Stimulated activated naive B cell treated with anti-CD40 and anti-IgM and Interleukin-4, amounts not matched to agents 10 μg/mL and 1 μg/mL and 100 μg/mL, for 72 hours (primary cell): ENCODE data around the gene ACTG1.

Experiments used
- ATAC-seq, 2 donors: fragments of 150-1000 bp; cut with Tn5 transposase; replicated peaks; 2 replicates each; pipeline ENCODE4 v1.10.0; 2021; ENCODE audit warnings: moderate library complexity in 1 of 2
- DNase-seq: peaks from one replicate; pipeline ENCODE4 v3.0.0; 2021
- H3K27ac Mint-ChIP-seq: one replicate; pipeline ENCODE4 v1.8.0; 2022; ENCODE audit warnings: mild to moderate bottlenecking, mixed read lengths
- H3K27me3 Mint-ChIP-seq, 2 donors: one replicate each; pipeline ENCODE4 v1.8.0; 2022; ENCODE audit warnings: mixed read lengths in 2 of 2
- H3K36me3 Mint-ChIP-seq, 2 donors: one replicate each; pipeline ENCODE4 v1.8.0; 2022; ENCODE audit warnings: mixed read lengths in 2 of 2, mild to moderate bottlenecking in 1 of 2
- H3K4me1 Mint-ChIP-seq, 2 donors: one replicate each; pipeline ENCODE4 v1.8.0; 2022; ENCODE audit warnings: mixed read lengths in 2 of 2, mild to moderate bottlenecking in 1 of 2
- H3K4me3 Mint-ChIP-seq, 2 donors: one replicate each; pipeline ENCODE4 v1.8.0; 2022; ENCODE audit warnings: mild to moderate bottlenecking in 2 of 2, mixed read lengths in 2 of 2, moderate library complexity in 1 of 2
- H3K9me3 Mint-ChIP-seq, 2 donors: one replicate each; pipeline ENCODE4 v1.8.0; 2022; ENCODE audit warnings: mixed read lengths in 2 of 2, mild to moderate bottlenecking in 1 of 2

ACTG1 gene

GRCh38 chr17:81539961-81540675, 27.5 kb upstream of the ACTG1 start:
- no peak for DNase-seq
- peaks cover 10 to 11% of the 10 kb centered on the region in 2 donors for H3K4me1 Mint-ChIP-seq
- H3K36me3 Mint-ChIP-seq = peaks cover 52% of the 10 kb centered on the region in 2 donors
- H3K27me3 Mint-ChIP-seq = peaks cover 20% of the 10 kb centered on the region in 2 donors
- no peaks in the 10 kb centered on the region for H3K9me3 Mint-ChIP-seq
- ATAC-seq = no peak
- no peak overlapping the region for H3K27ac Mint-ChIP-seq
- H3K4me3 Mint-ChIP-seq = no peak overlapping the region

DNA sequence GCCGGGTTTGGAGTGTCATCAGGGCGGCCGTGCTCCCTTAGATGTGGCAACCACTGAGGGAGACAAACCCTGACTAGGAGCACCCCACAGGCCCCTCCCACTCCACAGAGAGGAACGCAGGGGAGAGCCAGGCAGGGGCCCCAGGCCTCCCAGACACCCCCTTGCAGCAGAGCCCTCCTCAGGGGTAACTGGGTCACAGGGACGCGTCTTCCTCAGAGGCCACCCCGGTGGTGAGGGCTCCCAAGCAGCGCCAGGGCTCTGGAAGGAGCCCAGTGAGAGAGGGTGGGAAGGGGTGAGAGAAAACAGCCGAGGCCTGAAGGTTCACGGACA, 26.9 kb upstream of the ACTG1 start:
- DNase-seq (no peak), ATAC-seq (no peak)
- H3K9me3 Mint-ChIP-seq = no peaks in the 10 kb centered on the region
- peaks cover 20% of the 10 kb centered on the region in 2 donors for H3K27me3 Mint-ChIP-seq
- H3K4me3 Mint-ChIP-seq = no peak overlapping the region
- H3K4me1 Mint-ChIP-seq = peaks cover 10 to 11% of the 10 kb centered on the region in 2 donors
- H3K36me3 Mint-ChIP-seq = peaks cover 48 to 50% of the 10 kb centered on the region in 2 donors
- no peak overlapping the region for H3K27ac Mint-ChIP-seq

- Mint-ChIP-seq H3K4me3 (peak overlapping the region in 1 of 2 donors; percentile 52), H3K4me1 (peaks cover 10 to 12% of the 10 kb centered on the region in 2 donors), H3K9me3 (no peaks in the 10 kb centered on the region), H3K36me3 (peaks cover 42 to 44% of the 10 kb centered on the region in 2 donors), H3K27me3 (peaks cover 20% of the 10 kb centered on the region in 2 donors), H3K27ac (peak overlapping the region; percentile 85)
- DNase-seq (no peak), ATAC-seq (no peak)
These were observed 26.3 kb upstream of the ACTG1 start for GRCh38 chr17:81538651-81539570.

- Mint-ChIP-seq H3K4me1 (peaks cover 10 to 21% of the 10 kb centered on the region in 2 donors), H3K27ac (peak overlapping the region; percentile 85)
- DNase-seq = no peak
These were observed 25.4 kb upstream of the ACTG1 start for GRCh38 chr17:81537856-81538555.

GRCh38 chr17:81537343-81537855, 24.8 kb upstream of the ACTG1 start:
- Mint-ChIP-seq H3K36me3 (peaks cover 31 to 39% of the 10 kb centered on the region in 2 donors), H3K9me3 (no peaks in the 10 kb centered on the region), H3K27ac (peak overlapping the region; percentile 75), H3K27me3 (peaks cover 20% of the 10 kb centered on the region in 2 donors), H3K4me3 (peak overlapping the region in 1 of 2 donors; percentile 32), H3K4me1 (peaks cover 10 to 21% of the 10 kb centered on the region in 2 donors)
- ATAC-seq = peak; percentile 60 to 68
- no peak for DNase-seq

More at GRCh38 chr17:81537856-81538555, 25.4 kb upstream of the ACTG1 start:
- H3K27me3 Mint-ChIP-seq = peaks cover 20% of the 10 kb centered on the region in 2 donors
- peaks cover 38 to 41% of the 10 kb centered on the region in 2 donors for H3K36me3 Mint-ChIP-seq
- H3K4me3 Mint-ChIP-seq = peak overlapping the region; percentile 43 to 57
- H3K9me3 Mint-ChIP-seq = no peaks in the 10 kb centered on the region
- peak in 1 of 2 donors; percentile 5 for ATAC-seq

DNA sequence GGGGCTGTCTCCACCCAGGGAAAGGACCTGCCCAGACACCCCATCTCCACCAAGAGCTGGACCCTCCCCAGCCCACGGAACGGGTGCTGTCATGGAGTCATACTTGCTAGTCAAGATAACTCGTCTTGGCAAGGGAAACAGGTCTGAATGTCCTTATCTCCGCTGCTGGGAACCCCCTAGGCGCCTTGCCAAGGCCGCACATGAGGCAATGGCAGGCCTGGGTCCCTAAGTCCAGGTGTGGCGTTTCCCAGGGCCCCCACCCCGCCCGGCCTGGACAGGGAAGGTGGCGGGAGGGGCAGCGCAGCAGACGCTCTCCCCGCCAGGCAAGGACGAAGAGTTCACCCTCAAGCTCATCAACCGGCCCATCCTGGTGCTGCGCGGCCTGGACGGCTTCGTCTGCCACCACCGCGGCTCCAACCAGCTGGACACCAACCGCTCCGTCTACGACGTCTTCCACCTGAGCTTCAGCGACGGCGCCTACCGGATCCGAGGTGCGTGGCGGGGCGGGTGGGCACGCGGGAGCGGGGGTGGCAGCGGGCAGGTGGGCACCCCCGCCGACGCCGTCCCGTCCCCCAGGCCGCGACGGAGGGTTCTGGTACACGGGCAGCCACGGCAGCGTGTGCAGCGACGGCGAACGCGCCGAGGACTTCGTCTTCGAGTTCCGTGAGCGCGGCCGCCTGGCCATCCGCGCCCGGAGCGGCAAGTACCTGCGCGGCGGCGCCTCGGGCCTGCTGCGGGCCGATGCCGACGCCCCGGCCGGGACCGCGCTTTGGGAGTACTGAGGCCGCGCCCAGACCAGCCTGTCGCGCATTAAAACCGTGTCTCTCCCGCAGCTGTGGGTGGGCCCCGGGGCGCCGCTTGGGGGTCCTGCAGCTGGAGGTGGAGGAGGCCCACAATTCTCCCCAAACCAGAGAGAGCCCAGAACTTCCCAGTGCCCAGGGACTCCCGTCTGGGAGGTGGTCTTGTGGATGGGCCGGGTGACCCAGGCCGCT, 24.0 kb upstream of the ACTG1 start:
- H3K27ac Mint-ChIP-seq = no peak overlapping the region
- peaks cover 20% of the 10 kb centered on the region in 2 donors for H3K27me3 Mint-ChIP-seq
- ATAC-seq = peak; percentile 17 to 21
- H3K36me3 Mint-ChIP-seq = peaks cover 26 to 34% of the 10 kb centered on the region in 2 donors
- H3K9me3 Mint-ChIP-seq = no peaks in the 10 kb centered on the region
- peak overlapping the region in 1 of 2 donors; percentile 33 for H3K4me3 Mint-ChIP-seq
- H3K4me1 Mint-ChIP-seq = peaks cover 10 to 21% of the 10 kb centered on the region in 2 donors
- no peak for DNase-seq

- Mint-ChIP-seq H3K4me3 (peak overlapping the region in 1 of 2 donors; percentile 3), H3K27ac (peak overlapping the region; percentile 56), H3K36me3 (peaks cover 22 to 25% of the 10 kb centered on the region in 2 donors), H3K9me3 (no peaks in the 10 kb centered on the region), H3K27me3 (peaks cover 20% of the 10 kb centered on the region in 2 donors), H3K4me1 (peaks cover 10 to 21% of the 10 kb centered on the region in 2 donors)
- no peak for ATAC-seq
- DNase-seq = no peak
These were observed 23.1 kb upstream of the ACTG1 start for GRCh38 chr17:81535480-81536298.

GRCh38 chr17:81535007-81535328, 22.4 kb upstream of the ACTG1 start:
- ATAC-seq (no peak), DNase-seq (no peak)
- Mint-ChIP-seq H3K9me3 (no peaks in the 10 kb centered on the region), H3K27me3 (peaks cover 20% of the 10 kb centered on the region in 2 donors), H3K4me3 (no peak overlapping the region), H3K4me1 (peaks cover 10 to 21% of the 10 kb centered on the region in 2 donors), H3K36me3 (peaks cover 22 to 25% of the 10 kb centered on the region in 2 donors), H3K27ac (peak overlapping the region; percentile 68)

- Mint-ChIP-seq H3K36me3 (peaks cover 19 to 24% of the 10 kb centered on the region in 2 donors), H3K4me3 (no peak overlapping the region), H3K27ac (peak overlapping the region; percentile 68), H3K4me1 (peaks cover 10 to 21% of the 10 kb centered on the region in 2 donors), H3K27me3 (peaks cover 20% of the 10 kb centered on the region in 2 donors), H3K9me3 (no peaks in the 10 kb centered on the region)
- ATAC-seq (no peak), DNase-seq (no peak)
These were observed 21.8 kb upstream of the ACTG1 start for GRCh38 chr17:81534157-81535006.

- Mint-ChIP-seq H3K9me3 (no peaks in the 10 kb centered on the region), H3K4me3 (no peak overlapping the region), H3K27ac (no peak overlapping the region), H3K4me1 (peaks cover 9 to 21% of the 10 kb centered on the region in 2 donors), H3K36me3 (peaks cover 13 to 16% of the 10 kb centered on the region in 2 donors), H3K27me3 (peaks cover 20% of the 10 kb centered on the region in 2 donors)
- no peak for DNase-seq
- no peak for ATAC-seq
These were observed 20.9 kb upstream of the ACTG1 start for GRCh38 chr17:81533339-81534141.
